ENCODE measurements around the gene FBXO9. TPM values are rescaled to one million over a fixed set of nuclear protein-coding genes. Genes with fewer than 3 reads are reported as not detected.

FBXO9 gene
- total RNA-seq, 1 experiment from 2014 or later: 46.3 TPM

GRCh38 chr6:53070806-53071205 is 5.6 kb downstream of the FBXO9 start:
- in situ Hi-C loops (cut with HindIII; ENCODE audit: low sequenced_read_pairs): no loop called here
- no peak for DNase-seq (ENCODE audit: low spot score)

GRCh38 chr6:53074347-53074746 is 9.1 kb downstream of the FBXO9 start:
- DNase-seq (ENCODE audit: low spot score): no peak
- in situ Hi-C loops (cut with HindIII; ENCODE audit: low sequenced_read_pairs): no loop called here

- DNase-seq (ENCODE audit: low spot score): no peak
- in situ Hi-C loops (cut with HindIII; ENCODE audit: low sequenced_read_pairs): no loop called here
Observed at GRCh38 chr6:53080813-53081212, 15.6 kb downstream of the FBXO9 start.

GRCh38 chr6:53086302-53086701 is 21.1 kb downstream of the FBXO9 start:
- no peak for DNase-seq (ENCODE audit: low spot score)
- in situ Hi-C loops (cut with HindIII; ENCODE audit: low sequenced_read_pairs): no loop called here

- DNase-seq (ENCODE audit: low spot score): no peak
- in situ Hi-C loops (cut with HindIII; ENCODE audit: low sequenced_read_pairs): no loop called here
Observed at GRCh38 chr6:53089948-53090347, 24.7 kb downstream of the FBXO9 start.

GRCh38 chr6:53090576-53090975 is 25.4 kb downstream of the FBXO9 start:
- in situ Hi-C loops (cut with HindIII; ENCODE audit: low sequenced_read_pairs): no loop called here

GRCh38 chr6:53095270-53095669 is 30.1 kb downstream of the FBXO9 start:
- no peak for DNase-seq (ENCODE audit: low spot score)
- in situ Hi-C loops (cut with HindIII; ENCODE audit: low sequenced_read_pairs): no loop called here

More at GRCh38 chr6:53090576-53090975, 25.4 kb downstream of the FBXO9 start:
- DNase-seq (ENCODE audit: low spot score): no peak

GRCh38 chr6:53095716-53096115 is 30.5 kb downstream of the FBXO9 start:
- in situ Hi-C loops (cut with HindIII; ENCODE audit: low sequenced_read_pairs): no loop called here
- DNase-seq (ENCODE audit: low spot score): no peak

GRCh38 chr6:53100561-53100960 is 35.4 kb downstream of the FBXO9 start:
- in situ Hi-C loops (cut with HindIII; ENCODE audit: low sequenced_read_pairs): no loop called here
- no peak for DNase-seq (ENCODE audit: low spot score)

GRCh38 chr6:53101006-53101405 is 35.8 kb downstream of the FBXO9 start:
- in situ Hi-C loops (cut with HindIII; ENCODE audit: low sequenced_read_pairs): no loop called here

GRCh38 chr6:53103993-53104675 is 38.9 kb downstream of the FBXO9 start:
- DNase-seq (ENCODE audit: low spot score): peak; percentile 29
- in situ Hi-C loops (cut with HindIII; ENCODE audit: low sequenced_read_pairs): no loop called here

More at GRCh38 chr6:53101006-53101405, 35.8 kb downstream of the FBXO9 start:
- no peak for DNase-seq (ENCODE audit: low spot score)

- in situ Hi-C loops (cut with HindIII; ENCODE audit: low sequenced_read_pairs): no loop called here
- DNase-seq (ENCODE audit: low spot score): no peak
Observed at GRCh38 chr6:53104916-53105315, 39.7 kb downstream of the FBXO9 start.

GRCh38 chr6:53107091-53107490 is 41.9 kb downstream of the FBXO9 start:
- DNase-seq (ENCODE audit: low spot score): no peak
- in situ Hi-C loops (cut with HindIII; ENCODE audit: low sequenced_read_pairs): no loop called here

- in situ Hi-C loops (cut with HindIII; ENCODE audit: low sequenced_read_pairs): no loop called here
Observed at GRCh38 chr6:53109612-53110011, 44.4 kb downstream of the FBXO9 start.

GRCh38 chr6:53111865-53112264 is 46.7 kb downstream of the FBXO9 start:
- DNase-seq (ENCODE audit: low spot score): no peak
- in situ Hi-C loops (cut with HindIII; ENCODE audit: low sequenced_read_pairs): no loop called here

More at GRCh38 chr6:53109612-53110011, 44.4 kb downstream of the FBXO9 start:
- DNase-seq (ENCODE audit: low spot score): no peak

GRCh38 chr6:53112404-53112803 is 47.2 kb downstream of the FBXO9 start:
- no peak for DNase-seq (ENCODE audit: low spot score)
- in situ Hi-C loops (cut with HindIII; ENCODE audit: low sequenced_read_pairs): no loop called here

- DNase-seq (ENCODE audit: low spot score): no peak
- in situ Hi-C loops (cut with HindIII; ENCODE audit: low sequenced_read_pairs): no loop called here
Observed at GRCh38 chr6:53112871-53113270, 47.7 kb downstream of the FBXO9 start.

GRCh38 chr6:53113742-53114141 is 48.5 kb downstream of the FBXO9 start:
- no peak for DNase-seq (ENCODE audit: low spot score)
- in situ Hi-C loops (cut with HindIII; ENCODE audit: low sequenced_read_pairs): no loop called here

- in situ Hi-C loops (cut with HindIII; ENCODE audit: low sequenced_read_pairs): no loop called here
Observed at GRCh38 chr6:53115113-53115512, 49.9 kb downstream of the FBXO9 start.

GRCh38 chr6:53115741-53116140 is 50.5 kb downstream of the FBXO9 start:
- in situ Hi-C loops (cut with HindIII; ENCODE audit: low sequenced_read_pairs): no loop called here
- DNase-seq (ENCODE audit: low spot score): no peak

More at GRCh38 chr6:53115113-53115512, 49.9 kb downstream of the FBXO9 start:
- DNase-seq (ENCODE audit: low spot score): no peak

- in situ Hi-C loops (cut with HindIII; ENCODE audit: low sequenced_read_pairs): no loop called here
- DNase-seq (ENCODE audit: low spot score): no peak
Observed at GRCh38 chr6:53119349-53119748, 54.1 kb downstream of the FBXO9 start.

Data from G401 (cell line).